ENCODE data around the gene DNAJC1.
"Not testable (repeated sequence)": the region's sequence is repeated elsewhere in the genome, so short reads cannot be mapped to it uniquely, and the experiment has no call there.

Gene DNAJC1

GRCh38 chr10:21860718-21861117, 142.8 kb downstream of the DNAJC1 start:
- H3K27ac ChIP-seq = no peak overlapping the region
- no peaks in the 10 kb centered on the region for H3K9me3 ChIP-seq
- H3K4me3 ChIP-seq (ENCODE audit: low read depth in 1 of 2, low read length in 1 of 2) = no peak overlapping the region
- no peaks in the 10 kb centered on the region for H3K4me1 ChIP-seq (ENCODE audit: control insufficient read depth in 1 of 2, insufficient read depth in 1 of 2, low read depth in 1 of 2, low read length in 1 of 2)
- no peaks in the 10 kb centered on the region for H3K36me3 ChIP-seq
- H3K27me3 ChIP-seq = no peaks in the 10 kb centered on the region
- no peak for TF ChIP-seq CTCF (IDR thresholded peaks at IDR 0.05)

GRCh38 chr10:21858455-21858854, 145.1 kb downstream of the DNAJC1 start:
- TF ChIP-seq CTCF (IDR thresholded peaks at IDR 0.05) = no peak
- no peak overlapping the region for H3K27ac ChIP-seq
- H3K9me3 ChIP-seq = no peaks in the 10 kb centered on the region
- H3K36me3 ChIP-seq = no peaks in the 10 kb centered on the region
- no peak overlapping the region for H3K4me3 ChIP-seq (ENCODE audit: low read depth in 1 of 2, low read length in 1 of 2)
- no peaks in the 10 kb centered on the region for H3K27me3 ChIP-seq
- no peaks in the 10 kb centered on the region for H3K4me1 ChIP-seq (ENCODE audit: control insufficient read depth in 1 of 2, insufficient read depth in 1 of 2, low read depth in 1 of 2, low read length in 1 of 2)

GRCh38 chr10:21849607-21850006, 153.9 kb downstream of the DNAJC1 start:
- no peaks in the 10 kb centered on the region for H3K36me3 ChIP-seq
- no peak overlapping the region for H3K27ac ChIP-seq
- H3K4me3 ChIP-seq (ENCODE audit: low read depth in 1 of 2, low read length in 1 of 2) = no peak overlapping the region
- no peak for TF ChIP-seq CTCF (IDR thresholded peaks at IDR 0.05)
- no peaks in the 10 kb centered on the region for H3K27me3 ChIP-seq
- H3K9me3 ChIP-seq = peaks cover 10% of the 10 kb centered on the region
- no peaks in the 10 kb centered on the region for H3K4me1 ChIP-seq (ENCODE audit: control insufficient read depth in 1 of 2, insufficient read depth in 1 of 2, low read depth in 1 of 2, low read length in 1 of 2)

DNA sequence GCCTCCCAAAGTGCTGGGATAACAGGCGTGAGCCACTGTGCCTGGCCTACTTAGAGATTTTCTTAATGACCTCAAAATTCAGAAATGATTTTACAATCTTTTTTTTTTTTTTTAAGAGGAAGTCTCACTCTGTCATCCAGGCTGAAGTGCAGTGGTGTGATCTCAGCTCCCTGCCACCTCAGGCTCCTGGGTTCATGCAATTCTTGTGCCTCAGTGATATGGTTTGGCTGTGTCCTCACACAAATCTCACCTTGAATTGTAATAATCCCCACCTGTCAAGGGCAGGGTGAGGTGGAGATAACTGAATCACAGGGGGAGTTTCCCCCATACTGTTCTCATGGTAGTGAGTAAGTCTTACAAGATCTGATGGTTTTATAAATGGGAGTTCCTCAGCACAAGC, 159.9 kb downstream of the DNAJC1 start:
- H3K4me1 ChIP-seq (ENCODE audit: control insufficient read depth in 1 of 2, insufficient read depth in 1 of 2, low read depth in 1 of 2, low read length in 1 of 2) = no peaks in the 10 kb centered on the region
- peaks cover 5% of the 10 kb centered on the region for H3K9me3 ChIP-seq
- H3K36me3 ChIP-seq = no peaks in the 10 kb centered on the region
- no peak overlapping the region for H3K27ac ChIP-seq
- no peaks in the 10 kb centered on the region for H3K27me3 ChIP-seq
- no peak for TF ChIP-seq CTCF (IDR thresholded peaks at IDR 0.05)
- no peak overlapping the region for H3K4me3 ChIP-seq (ENCODE audit: low read depth in 1 of 2, low read length in 1 of 2)

GRCh38 chr10:21841273-21841672, 162.3 kb downstream of the DNAJC1 start:
- H3K4me1 ChIP-seq (ENCODE audit: control insufficient read depth in 1 of 2, insufficient read depth in 1 of 2, low read depth in 1 of 2, low read length in 1 of 2); H3K27me3 ChIP-seq; H3K4me3 ChIP-seq (ENCODE audit: low read depth in 1 of 2, low read length in 1 of 2); H3K9me3 ChIP-seq; H3K36me3 ChIP-seq; H3K27ac ChIP-seq: not testable (repeated sequence)

GRCh38 chr10:21837487-21837886, 166.0 kb downstream of the DNAJC1 start:
- H3K4me3 ChIP-seq (ENCODE audit: low read depth in 1 of 2, low read length in 1 of 2); H3K9me3 ChIP-seq; H3K4me1 ChIP-seq (ENCODE audit: control insufficient read depth in 1 of 2, insufficient read depth in 1 of 2, low read depth in 1 of 2, low read length in 1 of 2); H3K27me3 ChIP-seq; H3K27ac ChIP-seq; H3K36me3 ChIP-seq: not testable (repeated sequence)

GRCh38 chr10:21834574-21834973, 169.0 kb downstream of the DNAJC1 start:
- not testable (repeated sequence) for H3K36me3 ChIP-seq; H3K27ac ChIP-seq; H3K27me3 ChIP-seq; H3K4me1 ChIP-seq (ENCODE audit: control insufficient read depth in 1 of 2, insufficient read depth in 1 of 2, low read depth in 1 of 2, low read length in 1 of 2); H3K4me3 ChIP-seq (ENCODE audit: low read depth in 1 of 2, low read length in 1 of 2)
- H3K9me3 ChIP-seq = peaks cover 19% of the 10 kb centered on the region
